Stimulated activated CD4-positive, alpha-beta T cell treated with anti-CD3 and anti-CD28 coated beads, Interleukin-4, amount 100 ng/mL, for 24 hours (primary cell): ENCODE measurements around the gene RAB35.

ENCODE experiments used
- DNase-seq: peaks from one replicate; pipeline ENCODE4 v3.0.0-alpha.2; 2020

Gene RAB35

GRCh38 chr12:120102189-120103043 lies 14.1 kb downstream of the RAB35 start:
- no peak for DNase-seq

- no peak for DNase-seq
Measured at GRCh38 chr12:120101617-120102016, 14.9 kb downstream of the RAB35 start.

DNA sequence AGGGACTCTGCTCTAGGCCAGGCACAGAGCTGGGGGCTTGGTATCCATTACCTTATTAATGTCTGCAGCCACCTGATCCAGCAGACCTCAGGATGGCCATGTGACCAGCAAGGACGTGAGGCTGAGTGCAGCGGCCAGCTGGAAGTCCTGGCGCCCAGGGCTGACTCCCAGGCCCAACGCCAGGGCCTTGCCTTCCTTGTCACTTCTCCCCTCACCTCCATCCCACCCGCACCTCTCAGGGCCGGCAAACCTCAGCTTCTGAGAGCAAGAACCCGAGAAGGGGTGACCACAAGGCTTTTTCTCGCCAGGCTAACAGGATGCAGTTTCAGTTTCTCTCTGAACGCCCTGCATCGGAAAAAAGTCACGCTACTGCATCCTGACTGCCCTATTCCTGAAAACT lies 15.4 kb downstream of the RAB35 start:
- no peak for DNase-seq

DNA sequence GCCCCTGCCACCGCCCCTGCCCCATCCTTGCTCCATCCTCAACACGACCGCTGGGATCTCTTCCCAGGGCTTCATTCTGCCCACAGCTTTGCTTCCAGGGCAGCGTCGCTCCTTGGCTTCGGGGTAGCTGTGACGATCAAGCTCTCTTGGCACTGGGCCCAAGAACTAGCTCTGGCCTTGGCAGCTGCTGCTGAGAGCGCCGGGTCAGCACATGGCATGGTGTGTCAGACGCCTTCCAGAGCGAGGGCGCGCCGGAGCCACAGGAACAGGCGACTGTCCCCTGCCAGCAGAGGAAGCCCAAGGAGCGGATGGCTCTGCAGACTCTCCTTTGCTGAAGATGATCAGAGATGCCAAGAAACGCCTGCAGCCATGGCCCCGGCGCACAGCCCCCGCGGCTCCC lies 15.9 kb downstream of the RAB35 start:
- DNase-seq = no peak

DNA sequence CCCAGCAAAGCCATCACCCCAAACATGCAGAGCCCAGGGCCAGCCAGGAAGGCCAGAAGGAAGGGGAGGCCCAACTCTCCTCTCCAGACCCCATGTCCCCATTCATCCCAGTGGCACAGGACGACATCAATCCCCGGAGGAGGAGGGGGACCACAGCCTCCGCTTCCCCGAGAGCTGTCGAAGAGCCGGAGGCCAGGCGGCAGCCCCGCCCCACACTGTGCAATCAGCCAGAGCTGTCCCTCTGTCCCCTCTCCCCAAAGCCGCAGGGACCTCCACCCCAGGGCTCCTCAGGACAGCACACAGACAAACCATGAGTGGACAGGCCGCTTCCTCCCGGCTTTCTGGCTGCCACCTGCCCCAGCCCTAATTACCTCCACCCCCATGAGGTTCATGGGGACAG lies 16.8 kb downstream of the RAB35 start:
- DNase-seq = no peak

GRCh38 chr12:120098756-120099470 lies 17.6 kb downstream of the RAB35 start:
- no peak for DNase-seq

GRCh38 chr12:120096671-120097202 lies 19.8 kb downstream of the RAB35 start:
- no peak for DNase-seq

- no peak for DNase-seq
Measured at GRCh38 chr12:120095736-120096135, 20.8 kb downstream of the RAB35 start.

- no peak for DNase-seq
Measured at GRCh38 chr12:120095331-120095730, 21.2 kb downstream of the RAB35 start.

GRCh38 chr12:120094485-120094884 lies 22.1 kb downstream of the RAB35 start:
- DNase-seq = no peak

DNA sequence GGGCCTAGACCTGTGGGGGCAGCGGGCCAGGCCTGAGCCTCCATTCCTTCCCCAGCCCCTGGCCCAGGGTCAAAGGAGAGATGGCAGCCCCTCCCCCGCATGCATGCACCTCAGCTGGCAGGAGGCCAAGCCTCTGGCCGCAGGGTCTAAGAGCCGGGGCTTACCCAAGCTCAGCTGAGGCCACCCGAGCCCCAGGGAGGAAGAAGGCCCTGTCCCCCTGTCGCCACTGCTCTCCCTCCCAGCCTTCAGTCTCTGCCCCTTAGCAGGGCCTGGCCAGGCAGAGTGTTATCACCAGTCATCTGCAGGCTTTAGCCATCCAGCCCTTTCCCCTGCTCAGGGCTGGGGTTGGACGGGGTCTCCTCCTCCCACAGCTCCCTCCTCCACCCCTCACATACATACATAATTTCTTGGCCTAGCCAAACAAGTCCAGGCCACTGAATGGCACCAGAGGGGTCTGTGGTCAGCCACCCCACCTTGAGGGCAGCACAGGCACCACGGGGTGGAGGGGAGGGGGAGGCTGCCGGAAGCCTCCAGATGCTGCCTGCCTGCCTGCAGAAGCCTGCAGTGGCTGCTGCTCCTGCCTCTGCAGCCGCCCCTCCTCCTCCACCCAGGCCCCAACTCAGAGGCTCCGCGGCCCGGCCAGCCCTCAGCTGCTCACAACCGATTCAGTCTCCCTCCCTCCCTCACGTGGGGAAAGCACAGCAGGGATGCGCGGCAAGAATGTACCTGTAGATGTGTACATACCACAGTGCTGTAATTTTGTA lies 22.8 kb downstream of the RAB35 start:
- no peak for DNase-seq

DNA sequence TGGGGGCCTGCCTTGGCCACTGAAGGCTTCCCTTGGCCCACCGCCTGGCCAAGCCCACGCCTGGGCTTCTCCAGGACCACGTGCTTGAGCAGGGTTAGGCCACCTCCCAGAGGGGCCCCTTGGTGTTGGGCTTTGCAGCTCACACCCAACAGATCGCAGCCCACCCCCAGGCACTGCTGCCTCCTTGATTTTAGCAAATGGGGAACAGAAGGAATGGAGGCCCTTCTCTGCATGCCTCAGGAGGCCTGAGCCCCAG lies 23.3 kb downstream of the RAB35 start:
- no peak for DNase-seq

DNA sequence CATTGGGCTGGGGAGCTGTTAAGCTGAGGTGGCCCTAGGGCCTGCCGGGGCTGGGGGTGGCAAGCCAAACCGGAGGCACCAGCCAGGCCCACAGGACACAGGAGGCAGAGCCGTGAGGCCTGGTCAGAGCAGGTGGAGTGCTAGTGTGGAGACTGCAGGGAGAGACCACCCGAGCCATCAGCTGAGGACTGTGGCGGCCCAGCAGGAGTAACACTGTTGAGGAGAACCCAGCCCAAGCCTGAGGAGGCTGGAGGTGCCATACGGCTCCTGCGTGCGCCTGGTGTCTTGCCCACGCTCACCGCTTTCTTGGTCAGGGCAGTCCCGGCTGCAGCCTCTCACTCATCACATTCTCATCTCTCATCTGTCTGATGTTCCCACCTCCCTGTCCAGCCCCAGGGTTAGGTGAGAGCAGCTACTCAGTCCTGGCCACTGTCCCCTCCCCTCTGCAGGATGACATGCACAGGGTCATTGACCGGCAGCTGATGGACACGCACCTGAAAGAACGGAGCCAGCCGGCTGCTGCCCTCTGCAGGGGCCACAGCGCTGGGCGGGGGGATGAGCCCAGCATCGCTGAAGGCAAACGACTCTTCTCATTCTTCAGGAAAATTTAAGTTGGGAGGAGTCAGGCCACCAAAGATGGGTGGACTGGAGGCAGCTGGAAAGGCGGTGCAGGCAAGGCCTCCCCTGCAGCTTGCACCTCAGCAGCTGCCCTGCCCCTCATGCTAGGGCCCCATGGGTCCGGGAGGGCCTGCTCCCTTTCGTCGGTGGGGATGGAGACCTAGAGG lies 23.8 kb downstream of the RAB35 start:
- DNase-seq = no peak

GRCh38 chr12:120091371-120092090 lies 25.0 kb downstream of the RAB35 start:
- DNase-seq = no peak

DNA sequence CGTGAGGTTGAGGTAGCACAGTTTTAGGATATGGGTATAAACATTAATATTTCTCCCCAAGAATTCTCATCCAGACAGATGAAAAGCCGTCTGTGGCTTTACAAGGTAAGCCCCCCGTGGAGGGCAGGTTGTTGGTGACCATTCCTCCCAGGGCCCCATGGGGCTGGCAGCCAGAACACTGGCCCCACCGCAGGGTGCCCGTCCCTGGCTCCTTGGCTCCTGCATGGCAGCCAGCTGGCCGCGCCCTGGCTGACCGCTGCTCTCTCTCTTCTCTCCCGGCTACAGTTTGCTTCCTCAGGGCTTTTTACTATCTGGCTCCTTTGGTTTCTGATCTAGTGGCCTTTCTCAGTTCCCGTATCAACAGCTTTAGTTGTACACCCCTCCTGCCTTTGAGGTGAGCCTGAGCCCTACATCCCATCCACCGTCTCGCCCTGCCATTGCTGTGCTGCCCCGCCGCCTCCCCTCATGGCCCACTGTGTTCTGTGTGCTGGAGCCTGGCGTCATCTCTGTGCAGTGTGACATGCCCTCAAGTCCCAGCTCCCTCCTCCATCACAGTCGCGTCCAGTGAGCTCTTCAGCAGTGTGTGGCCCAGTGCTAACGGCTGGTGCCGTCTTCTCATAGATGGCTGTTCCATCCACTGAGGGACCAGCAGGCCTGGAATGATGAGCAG lies 25.8 kb downstream of the RAB35 start:
- no peak for DNase-seq

- DNase-seq = no peak
Measured at GRCh38 chr12:120090206-120090605, 26.3 kb downstream of the RAB35 start.

DNA sequence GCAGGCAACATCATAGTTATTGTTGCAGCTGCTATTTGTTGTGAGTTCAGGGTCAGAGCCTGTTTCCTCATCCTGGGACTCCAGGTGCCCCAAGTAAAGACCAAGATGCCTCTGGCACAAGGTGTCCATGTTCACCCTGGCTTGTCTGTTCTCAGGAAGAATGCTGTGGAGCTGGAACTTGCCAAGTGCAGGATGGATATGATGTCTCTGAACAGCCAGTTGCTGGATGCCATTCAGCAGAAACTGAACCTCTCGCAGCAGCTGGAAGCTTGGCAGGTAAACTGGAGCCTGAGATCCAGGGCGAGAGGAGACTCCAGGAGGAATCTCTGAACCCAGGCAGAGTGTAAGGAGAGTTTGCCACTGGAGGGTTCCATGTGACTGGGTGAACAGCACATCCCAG lies 26.8 kb downstream of the RAB35 start:
- no peak for DNase-seq

DNA sequence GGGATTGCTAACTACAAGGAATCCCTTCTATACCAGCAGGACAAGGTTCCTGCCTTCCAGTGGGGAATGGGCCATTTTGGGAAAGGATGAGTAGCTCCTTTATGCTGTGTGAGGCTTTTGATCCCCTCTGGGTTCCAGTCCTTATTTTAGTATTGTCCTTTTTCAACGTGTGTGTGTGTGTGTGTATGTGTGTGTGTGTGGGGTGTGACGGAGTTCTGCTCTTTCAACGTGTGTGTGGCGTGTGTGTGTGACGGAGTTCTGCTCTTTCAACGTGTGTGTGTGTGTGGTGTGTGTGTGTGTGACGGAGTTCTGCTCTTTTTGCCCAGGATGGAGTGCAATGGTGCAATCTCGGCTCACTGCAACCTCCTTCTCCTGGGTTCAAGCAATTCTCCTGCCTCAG lies 27.4 kb downstream of the RAB35 start:
- no peak for DNase-seq

GRCh38 chr12:120086801-120087621 lies 29.5 kb downstream of the RAB35 start:
- peak; percentile 100 for DNase-seq

GRCh38 chr12:120085920-120086645 lies 30.5 kb downstream of the RAB35 start:
- DNase-seq = no peak
